Activated CD8-positive, alpha-beta memory T cell treated with anti-CD3 and anti-CD28 coated beads, Interleukin-2, amount 50 U/mL, for 1 hour (primary cell): Measurements from ENCODE around the gene NAA11.
"Not testable (repeated sequence)": the region's sequence is repeated elsewhere in the genome, so short reads cannot be mapped to it uniquely, and the experiment has no call there.

Source experiments
- DNase-seq: peaks from one replicate; pipeline ENCODE4 v3.0.0-alpha.2; 2020; ENCODE audit errors: extremely low read depth

Gene NAA11

DNA sequence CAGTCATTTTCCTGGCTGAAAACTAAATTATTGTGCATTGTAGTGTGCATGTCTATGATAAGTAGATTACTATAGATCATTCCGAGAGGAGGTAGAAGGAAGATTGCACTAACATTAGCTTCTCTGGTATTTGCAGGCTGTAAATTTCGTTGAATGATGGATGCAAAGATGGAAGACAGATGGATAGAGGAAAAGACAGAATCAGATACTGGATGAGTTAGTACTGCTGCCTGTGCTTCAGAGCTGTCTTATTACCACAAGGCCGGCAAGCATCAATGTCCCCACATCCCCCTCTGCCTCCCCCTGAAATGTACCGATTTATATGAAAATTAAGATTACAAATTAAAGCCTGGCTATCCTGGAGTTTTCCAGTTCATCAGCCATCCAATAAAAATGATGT, 17.7 kb downstream of the NAA11 start:
- DNase-seq = no peak

DNA sequence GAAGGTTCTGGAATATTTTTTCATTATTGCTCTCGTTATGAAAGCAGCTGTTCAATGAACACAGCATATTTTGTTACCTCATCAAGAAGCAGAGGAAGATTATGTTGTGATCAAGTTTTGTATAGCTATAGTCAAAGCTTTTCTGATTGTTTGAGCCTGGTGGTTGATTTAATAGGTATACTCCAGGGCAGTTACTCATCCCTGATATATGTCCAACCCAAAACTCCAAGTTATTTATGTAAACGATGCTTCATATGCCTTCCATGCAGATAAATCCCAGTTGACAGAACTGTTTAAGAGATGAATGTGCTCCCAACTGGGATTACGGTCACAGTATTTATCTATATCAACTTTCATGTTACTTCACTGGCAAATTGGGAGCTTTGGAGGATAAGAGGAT, 19.1 kb downstream of the NAA11 start:
- no peak for DNase-seq

DNA sequence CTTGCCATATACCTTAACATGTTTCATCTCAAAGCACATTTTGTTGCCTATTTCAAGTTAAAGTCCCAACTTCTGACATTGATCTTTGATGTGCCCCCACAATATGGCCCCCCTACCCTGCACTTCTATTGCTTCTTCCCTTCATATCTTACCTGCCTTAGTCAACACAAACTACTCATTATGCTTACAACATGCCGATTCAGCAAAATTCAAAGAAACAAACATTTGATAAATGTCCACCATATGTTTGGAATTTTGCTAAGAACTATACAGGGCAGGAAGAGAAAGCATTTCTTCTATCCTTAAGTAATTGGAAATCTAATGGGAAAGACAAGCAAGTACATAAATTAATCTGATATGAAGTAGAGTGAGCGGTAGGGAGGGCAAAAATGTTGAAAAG, 25.6 kb downstream of the NAA11 start:
- DNase-seq = no peak

DNA sequence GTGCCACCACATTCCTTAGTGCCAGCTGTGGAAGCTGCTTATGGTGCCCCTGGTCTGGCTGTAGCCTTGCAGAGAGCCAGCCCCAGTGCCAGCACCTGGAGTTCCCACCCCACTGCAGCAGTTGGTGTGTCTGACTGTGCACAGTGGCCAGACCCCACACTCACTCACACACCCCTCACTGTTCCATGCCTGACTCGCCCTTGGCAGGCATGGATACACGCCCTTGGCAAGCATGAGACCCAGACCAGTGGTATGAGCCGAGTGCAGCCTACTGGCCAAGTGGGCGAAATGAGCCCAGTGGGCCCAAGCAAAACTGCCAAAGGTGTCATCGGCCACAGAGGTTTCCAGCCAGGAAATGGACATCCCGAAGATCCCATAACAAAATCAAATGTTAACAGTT, 27.4 kb downstream of the NAA11 start:
- DNase-seq = no peak

DNA sequence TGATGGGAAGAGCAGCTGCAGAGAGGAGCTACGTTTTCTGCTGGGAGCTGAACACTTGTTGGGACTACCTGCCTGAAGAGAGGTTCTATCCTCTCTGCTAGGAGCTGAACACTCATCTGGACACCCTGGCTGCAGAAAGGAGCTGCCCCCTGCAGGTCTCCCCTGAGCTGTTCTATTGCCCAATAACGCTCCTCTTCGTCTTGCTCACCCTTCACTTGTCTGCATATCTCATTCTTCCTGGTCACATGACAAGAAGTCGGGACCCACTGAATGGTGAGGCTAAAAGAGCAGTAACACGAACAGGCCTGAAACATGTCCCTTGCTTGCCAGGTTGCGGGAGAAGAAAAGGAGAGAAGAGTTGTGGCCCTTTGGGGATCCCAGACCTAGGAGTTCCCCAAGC, 27.8 kb downstream of the NAA11 start:
- no peak for DNase-seq

DNA sequence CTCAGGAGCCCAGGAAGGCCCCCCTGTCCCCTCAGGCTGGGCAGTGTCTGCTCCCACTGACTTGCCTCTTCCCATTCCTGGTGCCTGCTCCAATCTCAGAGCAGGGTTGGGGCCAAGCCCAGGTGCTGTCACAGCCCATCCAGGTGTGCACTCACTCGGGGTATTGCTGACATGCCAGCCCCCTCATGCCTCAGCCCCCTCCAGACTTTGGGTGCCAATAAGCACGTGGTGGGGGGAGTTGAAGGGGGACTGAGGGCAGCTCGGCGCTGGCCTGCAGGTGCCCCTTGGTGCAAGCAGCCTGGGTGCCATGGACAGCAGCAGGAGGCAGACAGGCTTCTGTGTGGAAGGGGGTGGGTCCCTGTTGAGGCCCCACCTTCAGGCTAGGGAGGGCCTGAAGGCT, 28.4 kb downstream of the NAA11 start:
- no peak for DNase-seq

DNA sequence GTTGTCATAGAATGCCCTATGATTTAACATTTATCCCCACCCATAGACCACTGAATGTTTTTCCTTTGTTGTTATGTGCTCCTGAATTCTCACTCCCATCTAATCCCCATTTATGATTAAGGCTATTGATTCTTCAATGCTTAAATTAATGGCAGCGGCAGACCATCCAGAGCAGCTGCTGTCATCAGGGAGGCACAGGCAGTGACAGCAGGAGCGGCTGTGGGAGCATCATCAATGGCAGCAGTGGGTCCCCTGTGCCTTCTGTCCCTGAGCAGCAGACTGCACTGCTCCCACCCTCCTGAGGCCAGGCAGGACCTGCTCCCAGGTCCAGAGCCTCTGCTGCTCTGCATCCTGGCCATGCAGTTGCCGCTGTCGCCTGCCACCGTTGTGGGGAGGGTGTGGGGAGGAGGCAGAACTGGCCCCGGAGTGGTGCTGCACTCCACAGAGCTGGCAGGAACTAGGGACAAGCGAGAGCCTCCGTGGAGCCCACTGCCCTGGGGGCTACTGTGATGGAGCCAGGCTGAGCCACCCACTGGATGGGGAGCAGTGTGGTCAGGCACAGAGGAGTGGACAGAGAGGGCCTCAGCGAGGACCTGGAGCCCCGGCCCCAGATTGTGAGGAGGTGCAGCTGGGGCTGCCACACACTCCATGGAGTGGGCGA, 29.0 kb downstream of the NAA11 start:
- no peak for DNase-seq

DNA sequence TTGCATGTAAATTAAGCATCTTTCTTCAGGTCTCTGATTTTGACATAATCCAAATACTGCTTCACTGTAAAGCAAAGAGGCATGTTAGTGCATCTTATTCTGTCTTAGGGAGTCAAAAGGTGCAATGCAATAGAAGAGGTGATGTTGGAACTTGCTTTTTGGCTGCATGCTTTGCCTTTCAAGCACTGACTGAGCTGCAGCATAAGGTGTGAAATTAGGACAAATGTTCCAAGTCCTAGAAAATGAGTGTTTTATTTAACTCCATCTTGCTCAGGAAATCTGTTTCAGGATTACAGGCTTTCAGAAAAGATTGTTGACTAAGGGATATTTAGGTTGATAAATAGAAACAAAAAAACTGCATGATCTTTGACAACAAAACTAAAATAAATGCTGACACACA, 30.8 kb downstream of the NAA11 start:
- no peak for DNase-seq

DNA sequence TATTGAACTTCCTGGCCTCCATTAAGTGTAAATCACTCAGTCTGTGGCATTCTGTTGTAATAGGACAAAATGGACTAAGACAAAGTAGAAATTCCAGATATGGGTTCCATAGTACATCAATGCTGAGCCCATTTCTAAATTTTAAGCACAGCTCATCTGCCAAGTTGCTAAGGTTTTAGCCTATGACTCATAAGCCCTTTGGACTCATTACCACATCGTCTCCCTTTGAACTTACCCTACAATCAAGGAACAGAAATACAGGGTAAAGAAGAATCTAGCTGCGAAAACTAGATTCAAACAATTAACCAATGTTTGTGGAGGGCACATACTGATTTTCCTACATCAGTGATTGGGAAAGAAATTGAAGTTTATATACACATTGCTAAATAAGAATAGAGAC, 31.8 kb downstream of the NAA11 start:
- DNase-seq = no peak

GRCh38 chr4:79292008-79292407, 33.9 kb downstream of the NAA11 start:
- DNase-seq = no peak

DNA sequence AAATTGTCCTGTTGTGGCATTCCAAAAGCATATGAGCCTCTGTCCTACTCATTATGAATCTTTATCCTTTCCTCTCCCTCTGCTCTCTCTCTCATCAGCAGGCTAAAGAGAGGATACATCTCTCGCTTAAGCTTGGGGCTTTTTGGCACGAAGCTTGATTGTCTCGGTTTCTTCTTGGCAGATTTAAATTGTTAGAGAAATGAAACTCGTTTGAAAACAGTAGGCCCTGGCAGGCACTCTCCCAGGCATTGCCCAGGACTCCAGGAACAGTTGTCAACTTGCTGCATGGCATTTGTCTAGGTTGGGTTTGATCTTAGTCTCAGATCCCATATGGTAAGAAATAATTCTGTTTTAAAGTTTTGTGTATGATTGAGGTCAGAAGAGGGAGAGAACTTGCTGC, 35.5 kb downstream of the NAA11 start:
- no peak for DNase-seq

DNA sequence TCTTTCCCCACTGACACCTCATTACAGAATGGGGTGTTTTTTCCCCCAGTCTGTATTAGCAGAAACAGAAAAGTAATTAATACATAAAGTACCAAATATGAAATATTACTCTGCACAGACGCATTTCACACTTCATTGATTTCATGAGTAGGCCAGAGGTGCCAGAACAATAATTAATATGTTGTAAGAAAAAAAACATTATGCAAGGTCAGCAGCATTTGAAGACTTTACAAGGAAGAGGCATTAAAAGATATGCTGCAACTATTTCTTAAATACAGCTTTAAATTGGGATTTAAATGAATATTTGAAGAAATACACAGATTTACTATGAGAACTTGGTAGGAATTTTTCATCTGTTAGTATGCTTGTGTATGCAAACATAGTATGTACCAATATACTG, 37.7 kb downstream of the NAA11 start:
- no peak for DNase-seq

- no peak for DNase-seq
These were observed 38.1 kb downstream of the NAA11 start for GRCh38 chr4:79287718-79288117.

- DNase-seq = no peak
These were observed 38.8 kb downstream of the NAA11 start for GRCh38 chr4:79287076-79287475.

DNA sequence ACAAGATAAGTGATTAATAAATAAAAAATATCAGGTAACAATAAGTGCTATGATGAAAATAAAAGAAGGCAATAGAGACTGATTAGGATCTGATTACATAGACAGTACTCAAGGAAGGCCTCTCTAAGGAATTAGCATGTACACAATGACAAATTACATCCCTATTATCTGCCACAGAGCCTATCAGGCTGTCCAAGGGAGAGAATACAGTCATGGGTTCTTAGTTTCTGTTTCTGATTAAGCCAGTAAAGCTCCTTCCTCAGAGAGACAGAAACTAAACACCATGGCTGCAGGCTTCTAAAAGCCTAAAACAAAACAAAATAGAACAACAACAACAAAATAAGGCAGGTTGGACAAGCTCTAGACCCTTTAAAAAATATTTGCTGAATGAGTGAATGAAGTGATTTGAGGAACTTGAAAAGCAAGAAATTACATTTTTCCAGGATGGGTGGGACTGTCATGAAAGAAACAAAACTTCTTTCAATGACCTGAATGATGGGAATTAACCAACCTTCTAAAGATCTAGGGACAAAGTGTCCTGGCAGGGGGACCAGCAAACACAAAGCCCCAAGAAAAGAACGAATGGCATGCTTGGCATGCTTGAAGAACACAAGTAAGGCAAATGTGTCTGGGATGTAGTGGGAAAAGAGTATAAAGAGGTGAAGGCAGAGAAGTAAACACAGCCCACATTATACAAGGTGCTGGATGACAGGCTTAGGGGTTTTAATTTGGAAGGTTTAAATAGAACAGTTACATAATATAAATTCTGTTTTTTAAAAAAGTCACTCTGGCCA, 44.1 kb downstream of the NAA11 start:
- DNase-seq = no peak

DNA sequence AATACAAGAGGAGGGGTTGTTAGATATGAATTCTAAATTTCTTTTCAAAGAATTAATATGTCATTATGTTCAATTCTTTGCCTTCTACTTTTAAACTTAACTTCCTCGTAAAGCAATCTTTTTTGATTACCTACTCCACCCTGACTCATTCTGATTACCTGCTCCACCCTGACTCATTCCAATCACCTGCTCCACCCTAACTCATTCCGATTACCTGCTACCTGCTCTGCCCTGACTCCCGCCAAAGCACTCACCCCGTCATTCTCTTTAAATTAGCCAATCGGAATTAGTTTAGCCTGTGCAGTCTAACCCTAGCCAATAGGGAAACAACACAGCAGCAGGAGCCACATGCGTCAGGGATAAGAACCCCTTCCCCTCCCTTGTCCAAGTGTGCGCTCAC, 48.4 kb downstream of the NAA11 start:
- not testable (repeated sequence) for DNase-seq

DNA sequence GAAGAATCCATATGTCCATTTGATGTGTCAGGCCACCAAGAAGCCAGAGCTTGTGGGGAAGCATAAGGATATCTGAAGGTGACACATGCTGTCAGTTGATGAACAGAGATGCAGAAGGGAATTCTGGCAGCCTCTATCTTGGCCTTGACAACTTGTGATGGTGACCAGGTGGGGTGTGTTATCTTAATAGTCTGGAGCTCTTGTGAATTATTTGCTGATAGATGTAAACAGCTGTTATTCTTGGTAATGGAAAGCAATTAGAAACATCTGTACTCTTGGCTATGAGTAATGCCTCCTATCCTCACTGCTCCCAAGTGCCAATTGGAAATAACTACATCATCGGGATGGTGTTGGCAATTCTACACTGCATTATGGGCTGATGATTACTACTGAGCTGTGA, 51.9 kb downstream of the NAA11 start:
- DNase-seq = no peak

GRCh38 chr4:79272761-79273160, 53.1 kb downstream of the NAA11 start:
- DNase-seq = no peak

DNA sequence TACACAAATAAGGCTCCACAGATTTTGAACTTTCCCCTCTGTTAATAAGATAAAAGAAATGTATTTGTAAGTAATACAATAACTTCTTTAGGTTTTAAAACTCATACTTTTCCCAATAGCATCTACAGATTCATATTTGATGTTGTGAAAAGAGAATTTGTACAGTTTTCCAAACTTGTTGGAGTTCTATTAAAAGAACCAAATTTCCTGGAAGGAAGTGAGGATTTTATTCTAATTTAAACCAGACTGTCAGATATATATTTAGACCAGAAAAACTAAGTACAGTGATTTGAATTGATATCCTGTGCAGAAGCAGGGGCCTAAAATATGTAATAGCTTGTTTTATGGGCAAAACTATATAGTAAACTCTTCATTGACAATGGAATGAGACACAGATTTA, 53.7 kb downstream of the NAA11 start:
- no peak for DNase-seq

DNA sequence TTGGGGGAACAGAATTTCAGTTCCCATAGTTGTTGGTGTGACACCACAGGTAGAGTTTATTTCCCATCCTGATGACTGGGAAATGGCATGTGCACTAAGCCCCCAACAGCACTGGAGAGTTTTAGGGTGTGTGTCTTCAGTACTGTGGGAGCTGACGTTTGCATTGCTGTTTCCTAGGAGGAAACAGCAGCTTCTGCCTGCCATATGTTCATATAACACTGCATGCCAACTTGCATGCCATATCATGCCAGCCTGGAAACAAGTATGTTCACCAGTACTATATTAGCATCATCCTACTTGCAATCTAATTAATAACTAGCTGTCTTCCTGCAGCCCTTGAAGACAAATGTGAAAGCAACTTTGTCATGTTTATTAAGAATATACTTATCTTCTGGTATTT, 58.2 kb downstream of the NAA11 start:
- DNase-seq = no peak
